ENCODE data around the gene RELN. TPM values are rescaled to one million over a fixed set of nuclear protein-coding genes. Genes with fewer than 3 reads are reported as not detected.

The RELN gene
- total and polyA plus RNA-seq, 2 of the 13 experiments (the other 11 are each of a cell fraction or from before 2014, with no cell fraction given): 315 to 332 TPM

DNA sequence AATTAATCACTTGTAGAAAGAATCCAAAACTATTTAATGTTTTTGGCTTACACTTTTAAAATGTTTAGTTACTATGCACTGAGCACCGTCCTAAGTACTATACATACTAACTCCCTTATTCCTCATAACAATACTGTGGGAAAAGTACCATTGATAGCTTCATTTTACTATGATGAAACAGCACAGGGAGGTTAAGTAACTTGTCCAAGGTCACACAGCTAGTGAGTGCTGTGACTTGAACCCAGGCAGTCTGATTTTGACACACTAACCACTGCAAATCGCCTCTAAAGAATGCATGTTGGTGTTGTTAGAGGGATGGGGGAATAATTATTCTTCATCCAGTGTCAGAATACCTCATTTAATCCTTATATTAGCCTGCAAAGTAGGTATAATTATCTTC lies 1.9 kb upstream of the RELN start:
- POLR2A ChIA-PET: interaction anchor here (1.2 to 2.2 kb wide), 4 partner anchors 19 to 105 kb away, joined by 3 to 10 read pairs (median 8); no protein-coding TSS in a partner anchor
- BruUV-seq (replicated peaks): no TSS peak
- in situ Hi-C loops (cut with HindIII; ENCODE audit: extremely low pct_ligation_motif_present, low pct_unique_long_range_greater_than_20kb): no loop called here
- no peaks in the 10 kb centered on the region; the same call in none of the 2 replicates for H4K20me1 ChIP-seq (ENCODE audit: insufficient read depth, low read length)
- TF ChIP-seq ATF1 (CRISPR knock-in tag; IDR thresholded peaks at IDR 0.05) (no peak), ZNF768 (CRISPR knock-in tag; IDR thresholded peaks at IDR 0.05) (peak; percentile 89; the same call in 1 of the 2 replicates), NCOA5 (CRISPR knock-in tag; IDR thresholded peaks at IDR 0.05) (no peak), KDM1A (CRISPR knock-in tag; IDR thresholded peaks at IDR 0.05) (peak; percentile 83; the same call in 1 of the 2 replicates), ZNF350 (CRISPR knock-in tag; IDR thresholded peaks at IDR 0.05; ENCODE audit: borderline replicate concordance, low read depth) (no peak), RCOR2 (CRISPR knock-in tag; IDR thresholded peaks at IDR 0.05) (peak; percentile 25; the same call in 1 of the 2 replicates), ZMYM3 (CRISPR knock-in tag; IDR thresholded peaks at IDR 0.05) (peak; percentile 97), TBX2 (CRISPR knock-in tag; IDR thresholded peaks at IDR 0.05; ENCODE audit: borderline replicate concordance) (peak; percentile 2; the same call in 1 of the 2 replicates), CEBPB (IDR thresholded peaks at IDR 0.05; ENCODE audit: borderline replicate concordance, low read depth, low read length) (peak; percentile 41; the same call in 1 of the 2 replicates), SMC3 (IDR thresholded peaks at IDR 0.05; ENCODE audit: low read length) (no peak), ZNF713 (CRISPR knock-in tag; IDR thresholded peaks at IDR 0.05) (no peak), CEBPG (CRISPR knock-in tag; IDR thresholded peaks at IDR 0.05) (peak; percentile 64), ZBTB42 (CRISPR knock-in tag; IDR thresholded peaks at IDR 0.05) (no peak), KLF12 (CRISPR knock-in tag; IDR thresholded peaks at IDR 0.05; ENCODE audit: borderline replicate concordance) (no peak)
- TF ChIP-seq, protein P1, sequence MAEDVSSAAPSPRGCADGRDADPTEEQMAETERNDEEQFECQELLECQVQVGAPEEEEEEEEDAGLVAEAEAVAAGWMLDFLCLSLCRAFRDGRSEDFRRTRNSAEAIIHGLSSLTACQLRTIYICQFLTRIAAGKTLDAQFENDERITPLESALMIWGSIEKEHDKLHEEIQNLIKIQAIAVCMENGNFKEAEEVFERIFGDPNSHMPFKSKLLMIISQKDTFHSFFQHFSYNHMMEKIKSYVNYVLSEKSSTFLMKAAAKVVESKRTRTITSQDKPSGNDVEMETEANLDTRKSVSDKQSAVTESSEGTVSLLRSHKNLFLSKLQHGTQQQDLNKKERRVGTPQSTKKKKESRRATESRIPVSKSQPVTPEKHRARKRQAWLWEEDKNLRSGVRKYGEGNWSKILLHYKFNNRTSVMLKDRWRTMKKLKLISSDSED (CRISPR knock-in tag; IDR thresholded peaks at IDR 0.05): no peak
- TF ChIP-seq, protein P2, sequence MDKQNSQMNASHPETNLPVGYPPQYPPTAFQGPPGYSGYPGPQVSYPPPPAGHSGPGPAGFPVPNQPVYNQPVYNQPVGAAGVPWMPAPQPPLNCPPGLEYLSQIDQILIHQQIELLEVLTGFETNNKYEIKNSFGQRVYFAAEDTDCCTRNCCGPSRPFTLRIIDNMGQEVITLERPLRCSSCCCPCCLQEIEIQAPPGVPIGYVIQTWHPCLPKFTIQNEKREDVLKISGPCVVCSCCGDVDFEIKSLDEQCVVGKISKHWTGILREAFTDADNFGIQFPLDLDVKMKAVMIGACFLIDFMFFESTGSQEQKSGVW (CRISPR knock-in tag; IDR thresholded peaks at IDR 0.05; ENCODE audit: borderline replicate concordance): no peak
- TF ChIP-seq, protein P3, sequence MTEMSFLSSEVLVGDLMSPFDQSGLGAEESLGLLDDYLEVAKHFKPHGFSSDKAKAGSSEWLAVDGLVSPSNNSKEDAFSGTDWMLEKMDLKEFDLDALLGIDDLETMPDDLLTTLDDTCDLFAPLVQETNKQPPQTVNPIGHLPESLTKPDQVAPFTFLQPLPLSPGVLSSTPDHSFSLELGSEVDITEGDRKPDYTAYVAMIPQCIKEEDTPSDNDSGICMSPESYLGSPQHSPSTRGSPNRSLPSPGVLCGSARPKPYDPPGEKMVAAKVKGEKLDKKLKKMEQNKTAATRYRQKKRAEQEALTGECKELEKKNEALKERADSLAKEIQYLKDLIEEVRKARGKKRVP (CRISPR knock-in tag; IDR thresholded peaks at IDR 0.05): peak in 1 of 2 experiments; percentile 41; a peak in 1 of 4 replicates
- TF ChIP-seq, protein P4, sequence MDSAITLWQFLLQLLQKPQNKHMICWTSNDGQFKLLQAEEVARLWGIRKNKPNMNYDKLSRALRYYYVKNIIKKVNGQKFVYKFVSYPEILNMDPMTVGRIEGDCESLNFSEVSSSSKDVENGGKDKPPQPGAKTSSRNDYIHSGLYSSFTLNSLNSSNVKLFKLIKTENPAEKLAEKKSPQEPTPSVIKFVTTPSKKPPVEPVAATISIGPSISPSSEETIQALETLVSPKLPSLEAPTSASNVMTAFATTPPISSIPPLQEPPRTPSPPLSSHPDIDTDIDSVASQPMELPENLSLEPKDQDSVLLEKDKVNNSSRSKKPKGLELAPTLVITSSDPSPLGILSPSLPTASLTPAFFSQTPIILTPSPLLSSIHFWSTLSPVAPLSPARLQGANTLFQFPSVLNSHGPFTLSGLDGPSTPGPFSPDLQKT (CRISPR knock-in tag; IDR thresholded peaks at IDR 0.05; ENCODE audit: borderline replicate concordance): no peak
- CTCF ChIA-PET (ENCODE audit: low intra/inter-chr PET ratio, low total read pairs): interaction anchor here (1.2 kb wide), 1 partner anchor 165 kb away, joined by 5 read pairs; no protein-coding TSS in a partner anchor
- intact Hi-C loops (cut with micrococcal nuclease; ENCODE audit: unreplicated experiment): loop anchor here (2.0 to 5.0 kb wide), 3 partner anchors 19 to 105 kb away; no protein-coding TSS in a partner anchor
- H3K4me2 ChIP-seq (ENCODE audit: low read depth, low read length): peak overlapping the region; percentile 68
- FAIRE-seq: peak; percentile 36
- no peaks in the 10 kb centered on the region for H3K36me3 ChIP-seq (replicated peaks in 1 of 2; ENCODE audit: control insufficient read depth in 1 of 2, insufficient read depth in 2 of 2, low read length in 2 of 2)
- no peak for ATAC-seq
- H3K9me3 ChIP-seq (ENCODE audit: low read length): no peaks in the 10 kb centered on the region
- H2AFZ ChIP-seq (ENCODE audit: low read length): no peak overlapping the region
- WGBS (ENCODE audit: low lambda C conversion rate): 48% methylated on average over 2 of the region's 2 CpGs
- H3K4me1 ChIP-seq (ENCODE audit: insufficient read depth, low read length): peaks cover 38% of the 10 kb centered on the region
- H3K9ac ChIP-seq (ENCODE audit: insufficient read depth, low read depth, low read length): peak overlapping the region; percentile 81; the same call in 1 of the 2 replicates
- H3K27ac ChIP-seq (ENCODE audit: extremely low read length, insufficient read depth, low read length): no peak overlapping the region
- peaks cover 25% of the 10 kb centered on the region for H3K79me2 ChIP-seq (ENCODE audit: insufficient read depth, low read length)
- H3K4me3 ChIP-seq (replicated peaks in 1 of 3; ENCODE audit: insufficient read depth in 1 of 3, low read depth in 2 of 3, low read length in 3 of 3): no peak overlapping the region
- peaks cover 0 to 4% of the 10 kb centered on the region in 2 experiments; a peak in 2 of 5 replicates for H3K27me3 ChIP-seq (ENCODE audit: control insufficient read depth in 1 of 2, insufficient read depth in 2 of 2, low read length in 2 of 2)
- DNase-seq (ENCODE audit: low spot score): no peak
